KOPT-K1 (cell line): Measurements from ENCODE around the gene TRIM62.

Experiments used
- H3K27ac ChIP-seq: fragments of 200-600 bp; sonication (generic); 2 replicates; pipeline ENCODE4 v1.5.1; 2016; ENCODE audit warnings: antibody characterized with exemption, mild to moderate bottlenecking, low read depth, low read length; ENCODE audit not compliant: poor library complexity, severe bottlenecking
- H3K36me3 ChIP-seq: fragments of 200-600 bp; sonication (generic); 2 replicates; pipeline ENCODE4 v1.5.1; 2017; ENCODE audit warnings: antibody characterized with exemption, mild to moderate bottlenecking, low read length, moderate library complexity; ENCODE audit not compliant: insufficient read depth
- H3K9me3 ChIP-seq: fragments of 200-600 bp; sonication (generic); 2 replicates; pipeline ENCODE4 v1.5.1; 2017; ENCODE audit warnings: antibody characterized with exemption, low read length, mild to moderate bottlenecking; ENCODE audit not compliant: insufficient read depth, poor library complexity, severe bottlenecking

Gene TRIM62

GRCh38 chr1:33157131-33157530, 24.7 kb downstream of the TRIM62 start:
- H3K27ac ChIP-seq: no peak overlapping the region
- no peaks in the 10 kb centered on the region for H3K9me3 ChIP-seq
- peaks cover 12% of the 10 kb centered on the region; the same call in 1 of the 2 replicates for H3K36me3 ChIP-seq

GRCh38 chr1:33155877-33156538, 25.8 kb downstream of the TRIM62 start:
- Histone ChIP-seq H3K27ac (no peak overlapping the region), H3K9me3 (no peaks in the 10 kb centered on the region), H3K36me3 (peaks cover 12% of the 10 kb centered on the region; the same call in 1 of the 2 replicates)

GRCh38 chr1:33153650-33154049, 28.2 kb downstream of the TRIM62 start:
- peaks cover 8% of the 10 kb centered on the region; the same call in 1 of the 2 replicates for H3K36me3 ChIP-seq
- H3K27ac ChIP-seq: peak overlapping the region; percentile 54

GRCh38 chr1:33152685-33153432, 29.0 kb downstream of the TRIM62 start:
- no peaks in the 10 kb centered on the region for H3K9me3 ChIP-seq
- peak overlapping the region; percentile 54 for H3K27ac ChIP-seq
- peaks cover under 1% of the 10 kb centered on the region; the same call in 1 of the 2 replicates for H3K36me3 ChIP-seq

More at GRCh38 chr1:33153650-33154049, 28.2 kb downstream of the TRIM62 start:
- H3K9me3 ChIP-seq: no peaks in the 10 kb centered on the region

- H3K27ac ChIP-seq: no peak overlapping the region
- H3K9me3 ChIP-seq: no peaks in the 10 kb centered on the region
- H3K36me3 ChIP-seq: peaks cover 11% of the 10 kb centered on the region; the same call in 1 of the 2 replicates
These were observed 30.7 kb downstream of the TRIM62 start for GRCh38 chr1:33151116-33151515.

- Histone ChIP-seq H3K36me3 (peaks cover 17% of the 10 kb centered on the region; the same call in 1 of the 2 replicates), H3K9me3 (no peaks in the 10 kb centered on the region), H3K27ac (no peak overlapping the region)
These were observed 31.3 kb downstream of the TRIM62 start for GRCh38 chr1:33150522-33150921.

GRCh38 chr1:33149453-33150190, 32.2 kb downstream of the TRIM62 start:
- peaks cover 24% of the 10 kb centered on the region; the same call in 1 of the 2 replicates for H3K36me3 ChIP-seq
- no peak overlapping the region for H3K27ac ChIP-seq
- no peaks in the 10 kb centered on the region for H3K9me3 ChIP-seq

- Histone ChIP-seq H3K36me3 (peaks cover 29% of the 10 kb centered on the region; the same call in 1 of the 2 replicates), H3K27ac (no peak overlapping the region), H3K9me3 (no peaks in the 10 kb centered on the region)
These were observed 33.2 kb downstream of the TRIM62 start for GRCh38 chr1:33148615-33149014.

GRCh38 chr1:33147997-33148314, 33.9 kb downstream of the TRIM62 start:
- H3K27ac ChIP-seq: no peak overlapping the region
- no peaks in the 10 kb centered on the region for H3K9me3 ChIP-seq
- H3K36me3 ChIP-seq: peaks cover 29% of the 10 kb centered on the region; the same call in 1 of the 2 replicates

GRCh38 chr1:33147275-33147996, 34.4 kb downstream of the TRIM62 start:
- Histone ChIP-seq H3K9me3 (no peaks in the 10 kb centered on the region), H3K36me3 (peaks cover 29% of the 10 kb centered on the region; the same call in 1 of the 2 replicates), H3K27ac (no peak overlapping the region)

- no peaks in the 10 kb centered on the region for H3K9me3 ChIP-seq
- peaks cover 29% of the 10 kb centered on the region; the same call in 1 of the 2 replicates for H3K36me3 ChIP-seq
- no peak overlapping the region for H3K27ac ChIP-seq
These were observed 35.8 kb downstream of the TRIM62 start for GRCh38 chr1:33146003-33146402.

- Histone ChIP-seq H3K36me3 (peaks cover 29% of the 10 kb centered on the region; the same call in 1 of the 2 replicates), H3K9me3 (no peaks in the 10 kb centered on the region), H3K27ac (no peak overlapping the region)
These were observed 38.1 kb downstream of the TRIM62 start for GRCh38 chr1:33143698-33144097.

GRCh38 chr1:33143176-33143575, 38.7 kb downstream of the TRIM62 start:
- no peak overlapping the region for H3K27ac ChIP-seq

GRCh38 chr1:33142483-33143064, 39.3 kb downstream of the TRIM62 start:
- H3K9me3 ChIP-seq: no peaks in the 10 kb centered on the region
- no peak overlapping the region for H3K27ac ChIP-seq
- H3K36me3 ChIP-seq: peaks cover 29% of the 10 kb centered on the region; the same call in 1 of the 2 replicates

More at GRCh38 chr1:33143176-33143575, 38.7 kb downstream of the TRIM62 start:
- Histone ChIP-seq H3K9me3 (no peaks in the 10 kb centered on the region), H3K36me3 (peaks cover 29% of the 10 kb centered on the region; the same call in 1 of the 2 replicates)
